Stimulated activated CD4-positive, alpha-beta T cell treated with anti-CD3 and anti-CD28 coated beads, Interleukin-12 subunit alpha, Interleukin-12 subunit beta, amount 100 ng/mL, for 48 hours (primary cell): ENCODE data around the gene DUSP18.
"Not testable (repeated sequence)": the region's sequence is repeated elsewhere in the genome, so short reads cannot be mapped to it uniquely, and the experiment has no call there.

ENCODE experiments used
- DNase-seq, 3 donors: peaks; one replicate each; pipeline ENCODE4 v3.0.0-alpha.2; 2020; ENCODE audit warnings: low read depth in 2 of 3, low spot score in 1 of 3

Gene DUSP18

GRCh38 chr22:30679895-30680690, 12.4 kb upstream of the DUSP18 start:
- DNase-seq = not testable (repeated sequence)

DNA sequence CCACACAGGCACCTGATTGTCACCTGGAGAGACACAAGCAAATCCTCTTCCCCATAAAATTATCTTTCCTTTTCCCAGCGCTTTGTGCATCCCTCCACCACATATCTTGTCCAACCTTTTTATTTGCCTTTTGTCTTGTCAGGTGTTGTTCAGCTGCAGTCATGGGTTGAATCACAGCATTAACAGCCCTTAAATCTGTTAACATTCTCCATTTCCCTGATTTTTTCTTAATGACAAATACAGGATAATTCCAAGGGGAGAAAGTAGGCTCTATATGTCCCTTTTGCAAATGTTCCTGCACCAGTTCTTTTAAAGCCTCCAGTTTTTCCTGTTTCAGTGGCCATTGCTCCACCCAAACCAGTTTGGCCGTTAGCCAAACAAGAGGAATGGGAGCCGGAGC, 8.9 kb upstream of the DUSP18 start:
- not testable (repeated sequence) for DNase-seq

GRCh38 chr22:30675436-30675835, 7.8 kb upstream of the DUSP18 start:
- DNase-seq = no peak

DNA sequence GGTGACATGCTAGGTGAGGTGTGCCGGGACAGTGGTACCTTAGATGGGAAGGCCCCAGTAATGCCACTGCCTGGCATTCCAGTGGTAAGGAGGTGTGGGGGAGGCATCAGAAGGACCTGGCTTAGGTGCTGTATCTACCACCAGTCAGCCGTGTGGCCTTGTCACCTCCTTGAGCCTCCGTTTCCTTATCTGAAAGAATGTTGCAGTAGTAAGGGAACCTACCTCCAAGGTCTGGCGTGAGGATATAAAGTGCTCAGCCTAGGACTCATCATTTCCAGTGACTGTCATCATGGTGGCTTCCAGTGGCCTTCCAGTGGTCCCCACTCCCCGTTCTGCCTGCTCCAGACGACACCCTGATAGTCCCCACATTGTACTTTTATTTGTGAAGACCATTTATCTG, 6.8 kb upstream of the DUSP18 start:
- DNase-seq = no peak

DNA sequence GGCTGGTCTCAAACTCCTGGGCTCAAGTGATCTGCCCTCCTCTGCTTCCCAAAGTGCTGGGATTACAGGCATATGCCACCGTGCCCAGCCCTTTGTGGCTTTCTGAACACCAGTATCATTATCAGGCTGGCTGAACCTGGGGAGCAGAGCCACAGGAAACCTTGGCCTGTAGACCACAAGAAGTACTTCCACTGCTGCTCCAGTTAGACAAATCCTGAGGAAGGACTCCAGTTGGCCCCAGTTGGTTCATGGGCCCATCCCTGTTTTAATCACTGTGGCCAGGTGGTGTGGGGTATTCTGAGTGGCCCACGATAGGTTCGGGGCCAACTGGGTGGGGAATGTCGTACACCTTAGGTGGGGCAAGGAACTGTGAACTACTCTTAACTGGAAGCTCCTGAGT, 5.5 kb upstream of the DUSP18 start:
- DNase-seq = no peak

GRCh38 chr22:30671071-30671470, 3.4 kb upstream of the DUSP18 start:
- no peak for DNase-seq

- DNase-seq = no peak
Measured at GRCh38 chr22:30668386-30668710, 673 bp upstream of the DUSP18 start.

GRCh38 chr22:30667107-30667493, 575 bp downstream of the DUSP18 start:
- DNase-seq = no peak

DNA sequence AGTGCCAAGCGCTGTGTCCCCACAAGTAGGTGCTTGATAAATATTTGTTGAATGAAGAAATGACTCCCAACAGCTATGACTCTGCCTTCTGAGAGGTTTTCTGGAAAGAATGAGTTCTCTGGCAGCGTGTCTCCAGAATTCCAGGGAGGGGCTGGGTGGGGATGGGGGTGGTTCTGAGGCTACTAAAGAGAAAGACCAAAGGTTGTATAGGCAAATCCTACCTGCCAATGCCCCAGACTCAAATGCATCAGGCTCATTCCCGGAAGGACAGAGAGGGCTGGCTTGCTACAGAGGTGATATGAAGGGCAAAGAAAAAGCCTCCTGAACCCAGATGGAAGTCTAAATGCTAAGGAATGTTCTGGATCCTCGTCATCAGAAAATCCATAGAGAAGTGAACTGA, 1.9 kb downstream of the DUSP18 start:
- DNase-seq = no peak

GRCh38 chr22:30665266-30665665, 2.4 kb downstream of the DUSP18 start:
- no peak for DNase-seq

- DNase-seq = no peak
Measured at GRCh38 chr22:30664798-30665197, 2.9 kb downstream of the DUSP18 start.

- no peak for DNase-seq
Measured at GRCh38 chr22:30662040-30662439, 5.6 kb downstream of the DUSP18 start.

DNA sequence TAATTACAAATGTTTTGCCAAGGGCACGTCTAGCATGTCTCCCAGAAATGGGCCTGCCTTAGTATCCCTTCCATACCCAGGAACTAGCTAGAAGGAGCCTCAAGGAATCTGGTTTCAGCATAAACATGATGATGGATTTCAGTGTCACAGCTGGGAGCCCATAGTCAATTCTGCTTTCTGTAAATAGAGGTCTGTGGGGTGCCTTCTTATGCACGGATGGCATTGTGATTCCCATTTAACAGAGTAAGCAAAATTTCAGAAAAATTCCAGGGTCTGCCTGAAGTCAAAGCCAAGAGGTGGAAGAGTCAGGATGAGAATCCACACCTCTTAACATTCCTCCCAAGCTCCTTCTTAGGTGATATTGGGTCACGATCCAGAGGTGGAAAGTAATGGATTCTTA, 12.1 kb downstream of the DUSP18 start:
- no peak for DNase-seq

GRCh38 chr22:30654361-30654760, 13.3 kb downstream of the DUSP18 start:
- no peak for DNase-seq

DNA sequence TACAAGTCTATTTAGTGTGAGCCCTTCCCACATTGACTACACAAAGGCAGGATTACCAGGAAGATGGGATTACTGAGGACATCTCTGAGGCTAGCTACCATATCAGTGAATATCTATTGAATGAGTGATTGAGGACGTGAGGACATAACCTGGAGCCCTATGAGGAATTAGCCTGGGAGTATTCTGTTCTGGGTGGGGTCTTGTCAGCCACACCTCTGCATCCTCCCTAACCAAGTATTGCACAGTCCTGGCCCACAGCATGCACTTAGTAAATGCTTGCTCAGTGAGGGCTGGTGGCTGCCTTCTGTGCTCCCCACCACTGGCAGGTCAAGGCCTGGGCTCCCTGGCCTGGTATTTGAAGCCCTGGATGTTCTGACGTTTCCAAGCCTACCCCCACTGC, 14.8 kb downstream of the DUSP18 start:
- DNase-seq = no peak

GRCh38 chr22:30650508-30651116, 17.1 kb downstream of the DUSP18 start:
- no peak for DNase-seq

DNA sequence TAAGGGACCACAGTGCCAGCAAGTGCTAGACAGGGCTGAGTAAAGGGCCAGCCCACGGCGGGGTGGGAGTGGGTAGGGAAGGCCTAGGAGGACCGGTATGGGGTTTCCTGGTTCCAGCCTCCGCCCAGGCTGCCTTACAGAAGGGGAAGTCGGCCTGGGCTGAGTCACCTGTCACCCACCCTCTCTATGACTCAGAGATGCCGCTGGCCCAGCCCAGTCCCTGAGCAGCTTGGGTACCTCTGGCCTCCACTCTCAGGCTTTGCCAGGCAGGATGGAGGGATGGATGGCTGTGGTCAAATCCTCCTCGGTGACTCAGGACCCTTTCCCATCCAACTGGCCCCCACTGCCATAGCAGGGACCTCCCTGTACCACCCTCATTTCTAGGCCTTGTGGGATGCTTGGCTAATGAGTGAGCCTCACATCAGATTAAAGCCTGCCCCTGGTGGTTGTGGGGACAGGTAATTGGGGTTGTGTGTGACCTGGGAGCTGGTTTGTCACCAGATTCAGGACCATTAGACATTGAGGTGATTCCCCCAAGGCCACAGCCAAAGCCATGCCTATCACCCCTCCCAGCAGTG, 18.2 kb downstream of the DUSP18 start:
- DNase-seq = peak; percentile 79 to 88 (median 80)

- DNase-seq = no peak
Measured at GRCh38 chr22:30648825-30649224, 18.9 kb downstream of the DUSP18 start.

GRCh38 chr22:30647536-30647935, 20.1 kb downstream of the DUSP18 start:
- no peak for DNase-seq

DNA sequence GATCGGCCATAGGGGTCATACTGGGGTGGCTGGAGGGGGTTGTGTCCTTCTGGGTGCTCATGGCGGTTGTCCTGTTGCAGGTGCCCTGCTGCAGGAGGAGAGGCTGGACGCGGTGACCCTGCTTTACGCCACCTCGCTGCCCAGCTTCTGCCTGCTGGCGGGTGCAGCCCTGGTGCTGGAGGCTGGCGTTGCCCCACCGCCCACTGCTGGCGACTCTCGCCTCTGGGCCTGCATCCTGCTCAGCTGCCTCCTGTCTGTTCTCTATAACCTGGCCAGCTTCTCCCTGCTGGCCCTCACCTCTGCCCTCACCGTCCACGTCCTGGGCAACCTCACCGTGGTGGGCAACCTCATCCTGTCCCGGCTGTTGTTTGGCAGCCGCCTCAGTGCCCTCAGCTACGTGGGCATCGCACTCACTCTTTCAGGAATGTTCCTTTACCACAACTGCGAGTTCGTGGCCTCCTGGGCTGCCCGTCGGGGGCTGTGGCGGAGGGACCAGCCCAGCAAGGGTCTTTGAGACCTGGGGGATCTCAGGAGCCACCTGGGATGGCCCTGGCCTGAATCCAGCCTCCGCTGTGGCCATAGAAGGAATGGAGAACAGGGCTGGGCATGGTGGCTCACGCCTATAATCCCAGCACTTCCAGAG, 21.0 kb downstream of the DUSP18 start:
- no peak for DNase-seq

GRCh38 chr22:30643055-30643875, 24.4 kb downstream of the DUSP18 start:
- DNase-seq = no peak
